GOT3 (cell line): ENCODE data around the gene SIGLEC10.

ENCODE experiments used
- DNase-seq: peaks from one replicate; lab custom pipeline; 2025; ENCODE audit warnings: mixed read lengths; lab: John Stamatoyannopoulos, UW

SIGLEC10 gene

GRCh38 chr19:51365211-51365964 lies 52.1 kb downstream of the SIGLEC10 start:
- peak; percentile 11 for DNase-seq

- DNase-seq = no peak
Observed at GRCh38 chr19:51364200-51365106, 53.0 kb downstream of the SIGLEC10 start.

GRCh38 chr19:51361239-51361638 lies 56.2 kb downstream of the SIGLEC10 start:
- no peak for DNase-seq
